A549 treated with AZD9567 at 1 μM for 4 hours (cell line): ENCODE measurements around the gene FAM199X. TPM values are rescaled to one million over a fixed set of nuclear protein-coding genes. Genes with fewer than 3 reads are reported as not detected.

Experiments
- total RNA-seq: library from RNA; stranded (reverse); fragments of 200-300 nt; extraction: Qiagen RNA extraction; gene quantifications from 5 replicates; pipeline ENCODE4 v1.2.3, GENCODE V29; 2022; ENCODE audit not compliant: insufficient read depth

The FAM199X gene
- 13.3 to 21.3 TPM (median 19.3 TPM) in 5 replicates for total RNA-seq

GRCh38 chrX:104165894-104166734, at the start of gene FAM199X:
FAM199X (plus strand) TSS chrX:104166453; CDS start chrX:104166786, 333 bp downstream.

GRCh38 chrX:104156630-104157529, 9.4 kb upstream of the FAM199X start, which contains the start of gene SLC25A53:
SLC25A53 (minus strand) TSS chrX:104157009; CDS start chrX:104105257, 51,752 bp downstream.

Other genes with a start within 250 kb of the FAM199X start
- 6.0 to 8.3 TPM (median 6.7 TPM) in 5 replicates for gene TMSB15B, start 203.8 kb upstream of the FAM199X start, total RNA-seq
- not detected in 5 replicates for gene H2BW1, start 152.7 kb upstream of the FAM199X start, total RNA-seq
- not detected in 5 replicates for gene H2BW2, start 126.5 kb upstream of the FAM199X start, total RNA-seq
- 0.13 to 0.25 TPM (median 0.14 TPM) in 4 of 5 replicates, not detected in the other for gene TMSB15C, start 90.2 kb upstream of the FAM199X start, total RNA-seq
- 0.05 to 0.20 TPM (median 0.13 TPM) in 4 of 5 replicates, not detected in the other for gene ZCCHC18, start 53.9 kb upstream of the FAM199X start, total RNA-seq
- 3.5 to 4.8 TPM (median 4.3 TPM) in 4 of 5 replicates, not detected in the other for gene SLC25A53, start 9.4 kb upstream of the FAM199X start, total RNA-seq
- not detected in 5 replicates for gene ESX1, start 88.5 kb downstream of the FAM199X start, total RNA-seq